Tibial nerve (tissue), 4 donors: ENCODE data around the gene ZFAND2B. TPM values are rescaled to one million over a fixed set of nuclear protein-coding genes. Genes with fewer than 3 reads are reported as not detected.

ENCODE experiments used
- DNase-seq, 2 donors: peaks; one replicate each; pipeline ENCODE4 v3.0.0-alpha.2; 2019; ENCODE audit warnings: low spot score in 2 of 2
- H3K27ac ChIP-seq, 4 donors: fragments of 200-600 bp; sonication (generic) in 3 of 4; one replicate each; pipeline ENCODE4 v1.5.1; 2017 to 2019; ENCODE audit warnings: mild to moderate bottlenecking in 1 of 4
- H3K27me3 ChIP-seq, 2 donors: fragments of 200-600 bp; sonication (generic) in 1 of 2; one replicate each; pipeline versions ENCODE4 v1.5.1 to v1.6.0; 2017 to 2019
- H3K36me3 ChIP-seq, 3 donors: fragments of 200-600 bp; sonication (generic); one replicate each; pipeline ENCODE4 v1.5.1; 2018 to 2019
- H3K4me1 ChIP-seq, 4 donors: fragments of 200-600 bp; sonication (generic) in 3 of 4; one replicate each; pipeline ENCODE4 v1.5.1; 2017 to 2019
- H3K4me3 ChIP-seq, 4 donors: fragments of 200-600 bp; sonication (generic) in 3 of 4; one replicate each; pipeline ENCODE4 v1.5.1; 2017 to 2019; ENCODE audit warnings: mild to moderate bottlenecking in 1 of 4, moderate library complexity in 1 of 4
- H3K9me3 ChIP-seq, 4 donors: fragments of 200-600 bp; sonication (generic) in 3 of 4; one replicate each; pipeline ENCODE4 v1.5.1; 2017 to 2019
- EP300 ChIP-seq, 2 donors: sonication (generic); formaldehyde crosslinking; IDR thresholded peaks; one replicate each; pipeline ENCODE4 v1.6.1; 2017; ENCODE audit warnings: antibody characterized with exemption in 2 of 2, mild to moderate bottlenecking in 1 of 2
- POLR2A ChIP-seq, 2 donors: fragments of 450-650 bp; IDR thresholded peaks; one replicate each; pipeline ENCODE4 v1.6.1; 2017; ENCODE audit warnings: antibody characterized with exemption in 2 of 2, mild to moderate bottlenecking in 2 of 2, moderate library complexity in 2 of 2
- WGBS, 2 donors: methylation state at CpG; one replicate each; pipeline ENCODE4 v1.1.5; 2018; 5-methylcytosine and 5-hydroxymethylcytosine counted together
- total RNA-seq, 4 donors: library from RNA; depleted of rRNA; stranded (reverse); fragments of >200 nt; gene quantifications; one replicate each; pipeline ENCODE4 v1.1.0, GENCODE V29; 2016
- TF ChIP-seq, protein P1 (sequence below), 5 experiments: fragments of 200-600 bp in 3 of 5; fragments of 450-650 bp in 2 of 5; sonication (generic) in 3 of 5; IDR thresholded peaks; one replicate each; pipeline ENCODE4 v1.5.1; 2016 to 2019; ENCODE audit warnings: antibody characterized with exemption in 5 of 5, mild to moderate bottlenecking in 3 of 5, moderate library complexity in 2 of 5

The ZFAND2B gene
- total RNA-seq, 4 donors from 2014 or later: 30.3 to 58.8 (median 50.5) TPM

DNA sequence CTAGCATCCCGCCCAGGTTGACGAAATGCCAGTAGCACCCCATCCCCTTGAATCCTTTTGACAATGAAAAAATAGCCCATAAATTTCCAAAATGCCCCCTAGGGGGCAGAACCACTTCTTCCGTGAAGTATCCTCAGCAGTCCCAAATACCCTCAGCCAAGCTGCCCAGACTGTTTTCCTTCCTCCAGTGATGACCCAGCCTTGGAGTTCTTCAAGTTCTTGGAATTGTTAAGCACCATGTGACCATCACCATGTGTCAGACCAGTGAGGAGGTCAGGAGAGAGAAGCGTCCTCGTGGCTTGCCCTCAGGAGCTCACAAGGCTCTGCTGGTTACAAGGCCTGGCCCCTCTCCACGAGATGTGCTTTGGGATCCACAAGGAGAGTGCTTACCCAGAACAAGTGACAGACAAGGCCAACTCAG is 35.3 kb upstream of the ZFAND2B start:
- no peak overlapping the region for H3K4me3 ChIP-seq
- DNase-seq: peak; percentile 59 to 76
- peak overlapping the region; percentile 50 to 94 (median 74) for H3K27ac ChIP-seq
- 21 to 24% methylated on average over 5 to 6 of the region's 6 CpGs for WGBS, 2 donors
- TF ChIP-seq EP300 (IDR thresholded peaks at IDR 0.05) (peak; percentile 70 to 78), POLR2A (IDR thresholded peaks at IDR 0.05) (peak in 1 of 2 donors; percentile 35)
- TF ChIP-seq, protein P1, sequence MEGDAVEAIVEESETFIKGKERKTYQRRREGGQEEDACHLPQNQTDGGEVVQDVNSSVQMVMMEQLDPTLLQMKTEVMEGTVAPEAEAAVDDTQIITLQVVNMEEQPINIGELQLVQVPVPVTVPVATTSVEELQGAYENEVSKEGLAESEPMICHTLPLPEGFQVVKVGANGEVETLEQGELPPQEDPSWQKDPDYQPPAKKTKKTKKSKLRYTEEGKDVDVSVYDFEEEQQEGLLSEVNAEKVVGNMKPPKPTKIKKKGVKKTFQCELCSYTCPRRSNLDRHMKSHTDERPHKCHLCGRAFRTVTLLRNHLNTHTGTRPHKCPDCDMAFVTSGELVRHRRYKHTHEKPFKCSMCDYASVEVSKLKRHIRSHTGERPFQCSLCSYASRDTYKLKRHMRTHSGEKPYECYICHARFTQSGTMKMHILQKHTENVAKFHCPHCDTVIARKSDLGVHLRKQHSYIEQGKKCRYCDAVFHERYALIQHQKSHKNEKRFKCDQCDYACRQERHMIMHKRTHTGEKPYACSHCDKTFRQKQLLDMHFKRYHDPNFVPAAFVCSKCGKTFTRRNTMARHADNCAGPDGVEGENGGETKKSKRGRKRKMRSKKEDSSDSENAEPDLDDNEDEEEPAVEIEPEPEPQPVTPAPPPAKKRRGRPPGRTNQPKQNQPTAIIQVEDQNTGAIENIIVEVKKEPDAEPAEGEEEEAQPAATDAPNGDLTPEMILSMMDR (IDR thresholded peaks at IDR 0.05): peak; percentile 61 to 77 (median 72)
- H3K4me1 ChIP-seq: peaks cover 3 to 38% (median 21%) of the 10 kb centered on the region in 4 donors
- H3K27me3 ChIP-seq: no peaks in the 10 kb centered on the region
- no peaks in the 10 kb centered on the region for H3K9me3 ChIP-seq
- peaks cover 0 to 35% (median 19%) of the 10 kb centered on the region in 3 donors for H3K36me3 ChIP-seq

- Histone ChIP-seq H3K27me3 (no peaks in the 10 kb centered on the region), H3K9me3 (no peaks in the 10 kb centered on the region), H3K36me3 (peaks cover 0 to 35% (median 19%) of the 10 kb centered on the region in 3 donors), H3K4me1 (peaks cover 3 to 38% (median 21%) of the 10 kb centered on the region in 4 donors), H3K27ac (peak overlapping the region in 3 of 4 donors; percentile 50 to 94 (median 84)), H3K4me3 (no peak overlapping the region)
- WGBS, 2 donors: 85 to 88% methylated on average over 16 of the region's 16 CpGs
- no peak for DNase-seq
- TF ChIP-seq, protein P1 (IDR thresholded peaks at IDR 0.05): no peak
- TF ChIP-seq POLR2A (IDR thresholded peaks at IDR 0.05) (no peak), EP300 (IDR thresholded peaks at IDR 0.05) (no peak)
These were observed 34.1 kb upstream of the ZFAND2B start for GRCh38 chr2:219172231-219173154.

GRCh38 chr2:219173176-219173575 is 33.4 kb upstream of the ZFAND2B start:
- 88 to 89% methylated on average over 6 of the region's 6 CpGs for WGBS, 2 donors
- Histone ChIP-seq H3K9me3 (no peaks in the 10 kb centered on the region), H3K4me1 (peaks cover 3 to 38% (median 21%) of the 10 kb centered on the region in 4 donors), H3K27me3 (no peaks in the 10 kb centered on the region), H3K4me3 (no peak overlapping the region), H3K36me3 (peaks cover 0 to 35% (median 19%) of the 10 kb centered on the region in 3 donors), H3K27ac (no peak overlapping the region)
- no peak for DNase-seq
- no peak for TF ChIP-seq POLR2A (IDR thresholded peaks at IDR 0.05)
- TF ChIP-seq EP300 (IDR thresholded peaks at IDR 0.05): no peak
- TF ChIP-seq, protein P1 (IDR thresholded peaks at IDR 0.05): no peak

DNA sequence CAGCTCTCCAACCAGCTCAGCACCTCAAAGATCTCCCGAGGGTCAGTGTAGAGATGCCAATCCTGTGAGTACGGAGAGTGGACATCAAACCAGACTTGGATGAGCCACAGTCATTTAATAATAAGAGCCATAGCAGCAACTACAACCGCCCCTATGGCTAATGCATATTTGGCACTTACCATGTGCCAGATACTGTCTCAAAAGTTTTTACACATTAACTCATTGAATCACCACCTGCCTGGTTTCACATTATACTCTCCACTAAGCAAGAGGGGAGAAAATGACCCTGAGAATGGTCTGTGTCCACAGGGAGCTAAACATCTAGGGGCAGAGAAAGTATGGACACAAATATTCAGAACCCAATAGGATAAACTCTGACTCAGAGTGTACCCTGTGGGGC is 32.4 kb upstream of the ZFAND2B start:
- no peaks in the 10 kb centered on the region for H3K9me3 ChIP-seq
- peaks cover 3 to 44% (median 27%) of the 10 kb centered on the region in 4 donors for H3K4me1 ChIP-seq
- peaks cover 0 to 35% (median 19%) of the 10 kb centered on the region in 3 donors for H3K36me3 ChIP-seq
- no peak overlapping the region for H3K4me3 ChIP-seq
- WGBS, 2 donors: 91 to 95% methylated on average over 3 of the region's 3 CpGs
- no peaks in the 10 kb centered on the region for H3K27me3 ChIP-seq
- no peak for DNase-seq
- no peak overlapping the region for H3K27ac ChIP-seq
- TF ChIP-seq POLR2A (IDR thresholded peaks at IDR 0.05): no peak
- TF ChIP-seq EP300 (IDR thresholded peaks at IDR 0.05): no peak
- TF ChIP-seq, protein P1 (IDR thresholded peaks at IDR 0.05): no peak

DNA sequence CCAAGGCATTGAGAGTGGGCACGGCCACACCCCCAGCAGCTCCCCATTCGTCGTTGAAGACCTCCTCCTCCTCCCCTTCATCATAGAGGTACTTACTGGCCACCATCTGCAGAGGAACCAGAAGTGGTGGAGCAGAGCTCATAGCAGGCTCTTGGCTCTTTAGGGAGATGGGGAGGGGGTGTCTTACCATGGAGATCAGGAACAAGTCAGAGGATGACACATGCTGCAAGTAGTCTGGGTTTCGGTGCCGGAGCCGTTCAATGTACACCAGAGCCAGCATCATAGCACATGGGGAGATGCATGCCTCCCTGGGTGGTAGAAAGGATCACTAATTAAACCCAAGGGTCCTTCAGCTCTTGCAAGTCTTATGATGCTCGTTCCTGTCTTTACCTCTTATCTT is 31.8 kb upstream of the ZFAND2B start:
- Histone ChIP-seq H3K27ac (peak overlapping the region in 1 of 4 donors; percentile 98), H3K4me1 (peaks cover 3 to 51% (median 32%) of the 10 kb centered on the region in 4 donors), H3K36me3 (peaks cover 0 to 38% (median 19%) of the 10 kb centered on the region in 3 donors), H3K9me3 (no peaks in the 10 kb centered on the region), H3K27me3 (no peaks in the 10 kb centered on the region), H3K4me3 (no peak overlapping the region)
- TF ChIP-seq EP300 (IDR thresholded peaks at IDR 0.05) (no peak), POLR2A (IDR thresholded peaks at IDR 0.05) (no peak)
- TF ChIP-seq, protein P1 (IDR thresholded peaks at IDR 0.05): no peak
- DNase-seq: no peak
- 85% methylated on average over 7 of the region's 7 CpGs for WGBS, 2 donors
